Measurements from ENCODE around the gene MAPRE2. TPM values are rescaled to one million over a fixed set of nuclear protein-coding genes. Genes with fewer than 3 reads are reported as not detected.

The MAPRE2 gene
- total and polyA plus RNA-seq, 7 experiments from 2014 or later: 44.7 to 84.4 (median 81.7) TPM

GRCh38 chr18:35043207-35043606 is 2.0 kb downstream of the MAPRE2 start:
- Histone ChIP-seq H3K4me1 (ENCODE audit: control insufficient read depth in 2 of 2, insufficient read depth in 2 of 2, low read length in 2 of 2) (peaks cover 29 to 52% of the 10 kb centered on the region in 2 donors), H3K36me3 (ENCODE audit: control insufficient read depth in 2 of 3, insufficient read depth in 3 of 3, low read length in 3 of 3) (peaks cover 0 to 5% (median 0%) of the 10 kb centered on the region in 3 experiments), H3K27me3 (ENCODE audit: control insufficient read depth in 2 of 2, insufficient read depth in 2 of 2, low read length in 2 of 2) (no peaks in the 10 kb centered on the region), H3K4me3 (ENCODE audit: low read length) (peak overlapping the region; percentile 80), H3K9me3 (ENCODE audit: control insufficient read depth in 2 of 3, low read length in 3 of 3) (no peaks in the 10 kb centered on the region), H3K27ac (ENCODE audit: low read depth, low read length) (peak overlapping the region; percentile 95)
- H3K4me3 Mint-ChIP-seq: peak overlapping the region; percentile 86 to 98 (median 97)
- POLR2A ChIA-PET: interaction anchor here (5.7 kb wide), 1 partner anchor 14 kb away, joined by 169 read pairs; no protein-coding TSS in a partner anchor
- DNase-seq: peak in 2 of 9 donors; percentile 26 to 62
- CTCF ChIA-PET: interaction anchor here (5.4 kb wide), 1 partner anchor 15 kb away, joined by 89 read pairs; no protein-coding TSS in a partner anchor
- ATAC-seq: no peak
- peaks cover 41 to 86% (median 67%) of the 10 kb centered on the region in 7 donors for H3K4me1 Mint-ChIP-seq
- intact Hi-C loops (cut with micrococcal nuclease): loop anchor here (2.0 to 10.0 kb wide), 8 partner anchors 36 to 1782 kb away; partner anchors contain the start of genes RPRD1A (in 2 of the 2), GALNT1 (in 1 of the 2), INO80C (in 1 of the 2) and KIAA1328 (in 1 of the 2)
- peak overlapping the region; percentile 94 to 100 (median 98) for H3K27ac Mint-ChIP-seq
- no peaks in the 10 kb centered on the region for H3K27me3 Mint-ChIP-seq
- H3K9me3 Mint-ChIP-seq: peaks cover 0 to 8% (median 0%) of the 10 kb centered on the region in 11 donors
- H3K36me3 Mint-ChIP-seq: peaks cover 0 to 11% (median 5%) of the 10 kb centered on the region in 5 donors

- Mint-ChIP-seq H3K27me3 (no peaks in the 10 kb centered on the region), H3K4me3 (peak overlapping the region; percentile 51 to 98 (median 88)), H3K4me1 (peaks cover 52 to 85% (median 79%) of the 10 kb centered on the region in 7 donors), H3K27ac (peak overlapping the region; percentile 82 to 100 (median 98)), H3K9me3 (peaks cover 0 to 8% (median 0%) of the 10 kb centered on the region in 11 donors), H3K36me3 (peaks cover 0 to 11% (median 5%) of the 10 kb centered on the region in 5 donors)
- ATAC-seq (no peak), DNase-seq (no peak)
- CTCF ChIA-PET: interaction anchor here (4.5 kb wide), 1 partner anchor 17 kb away, joined by 41 read pairs; no protein-coding TSS in a partner anchor
- Histone ChIP-seq H3K36me3 (ENCODE audit: control insufficient read depth in 2 of 3, insufficient read depth in 3 of 3, low read length in 3 of 3) (peaks cover 0 to 5% (median 0%) of the 10 kb centered on the region in 3 experiments), H3K9me3 (ENCODE audit: control insufficient read depth in 2 of 3, low read length in 3 of 3) (no peaks in the 10 kb centered on the region), H3K4me1 (ENCODE audit: control insufficient read depth in 2 of 2, insufficient read depth in 2 of 2, low read length in 2 of 2) (peaks cover 38 to 63% of the 10 kb centered on the region in 2 donors), H3K27me3 (ENCODE audit: control insufficient read depth in 2 of 2, insufficient read depth in 2 of 2, low read length in 2 of 2) (no peaks in the 10 kb centered on the region), H3K27ac (ENCODE audit: low read depth, low read length) (peak overlapping the region; percentile 95), H3K4me3 (ENCODE audit: low read length) (no peak overlapping the region)
- POLR2A ChIA-PET: interaction anchor here (0.6 to 1.4 kb wide), 9 partner anchors 13 to 300 kb away, joined by 3 to 7 read pairs (median 3); no protein-coding TSS in a partner anchor
- intact Hi-C loops (cut with micrococcal nuclease): loop anchor here in 1 of 2 donors (2.0 to 10.0 kb wide), 2 partner anchors 14 to 1780 kb away; partner anchors contain the start of genes KIAA1328 and TPGS2
Observed at GRCh38 chr18:35045121-35045520, 3.9 kb downstream of the MAPRE2 start.

- DNase-seq: no peak
- Histone ChIP-seq H3K36me3 (ENCODE audit: control insufficient read depth in 2 of 3, insufficient read depth in 3 of 3, low read length in 3 of 3) (peaks cover 0 to 5% (median 0%) of the 10 kb centered on the region in 3 experiments), H3K27me3 (ENCODE audit: control insufficient read depth in 2 of 2, insufficient read depth in 2 of 2, low read length in 2 of 2) (no peaks in the 10 kb centered on the region), H3K4me1 (ENCODE audit: control insufficient read depth in 2 of 2, insufficient read depth in 2 of 2, low read length in 2 of 2) (peaks cover 33 to 64% of the 10 kb centered on the region in 2 donors), H3K9me3 (ENCODE audit: control insufficient read depth in 2 of 3, low read length in 3 of 3) (no peaks in the 10 kb centered on the region), H3K27ac (ENCODE audit: low read depth, low read length) (peak overlapping the region; percentile 95), H3K4me3 (ENCODE audit: low read length) (no peak overlapping the region)
- H3K27me3 Mint-ChIP-seq: no peaks in the 10 kb centered on the region
- peak overlapping the region; percentile 82 to 100 (median 97) for H3K27ac Mint-ChIP-seq
- POLR2A ChIA-PET: interaction anchor here (0.6 to 2.4 kb wide), 7 partner anchors 14 to 299 kb away, joined by 3 to 7 read pairs (median 4); no protein-coding TSS in a partner anchor
- intact Hi-C loops (cut with micrococcal nuclease): loop anchor here in 1 of 2 donors (1.0 to 10.0 kb wide), 4 partner anchors 13 to 1779 kb away; partner anchors contain the start of genes KIAA1328 and TPGS2
- H3K4me3 Mint-ChIP-seq: peak overlapping the region; percentile 45 to 98 (median 88)
- H3K9me3 Mint-ChIP-seq: peaks cover 0 to 7% (median 0%) of the 10 kb centered on the region in 11 donors
- H3K4me1 Mint-ChIP-seq: peaks cover 54 to 86% (median 81%) of the 10 kb centered on the region in 7 donors
- ATAC-seq: no peak
- CTCF ChIA-PET: interaction anchor here (0.6 to 4.5 kb wide), 2 partner anchors 18 to 50 kb away, joined by 3 to 41 read pairs; no protein-coding TSS in a partner anchor
- H3K36me3 Mint-ChIP-seq: peaks cover 0 to 11% (median 5%) of the 10 kb centered on the region in 5 donors
Observed at GRCh38 chr18:35045806-35046205, 4.6 kb downstream of the MAPRE2 start.

GRCh38 chr18:35047697-35048292 is 6.6 kb downstream of the MAPRE2 start:
- Mint-ChIP-seq H3K36me3 (peaks cover 0 to 12% (median 8%) of the 10 kb centered on the region in 5 donors), H3K27me3 (no peaks in the 10 kb centered on the region), H3K27ac (peak overlapping the region in 8 of 9 donors; percentile 3 to 100 (median 94)), H3K4me1 (peaks cover 57 to 93% (median 90%) of the 10 kb centered on the region in 7 donors), H3K4me3 (peak overlapping the region in 7 of 10 donors; percentile 9 to 60 (median 20)), H3K9me3 (peaks cover 0 to 5% (median 0%) of the 10 kb centered on the region in 11 donors)
- Histone ChIP-seq H3K4me1 (ENCODE audit: control insufficient read depth in 2 of 2, insufficient read depth in 2 of 2, low read length in 2 of 2) (peaks cover 31 to 69% of the 10 kb centered on the region in 2 donors), H3K9me3 (ENCODE audit: control insufficient read depth in 2 of 3, low read length in 3 of 3) (no peaks in the 10 kb centered on the region), H3K4me3 (ENCODE audit: low read length) (no peak overlapping the region), H3K27me3 (ENCODE audit: control insufficient read depth in 2 of 2, insufficient read depth in 2 of 2, low read length in 2 of 2) (no peaks in the 10 kb centered on the region), H3K27ac (ENCODE audit: low read depth, low read length) (no peak overlapping the region), H3K36me3 (ENCODE audit: control insufficient read depth in 2 of 3, insufficient read depth in 3 of 3, low read length in 3 of 3) (no peaks in the 10 kb centered on the region)
- DNase-seq: no peak
- ChIA-PET POLR2A (interaction anchor here (1.1 to 2.4 kb wide), 2 partner anchors 18 to 80 kb away, joined by 4 to 7 read pairs; no protein-coding TSS in a partner anchor), CTCF (interaction anchor here (0.7 to 4.5 kb wide), 2 partner anchors 20 to 78 kb away, joined by 4 to 41 read pairs; no protein-coding TSS in a partner anchor)
- intact Hi-C loops (cut with micrococcal nuclease): loop anchor here in 1 of 2 donors (2.0 to 10.0 kb wide), 2 partner anchors 21 to 1777 kb away; partner anchors contain the start of genes KIAA1328 and TPGS2
- no peak for ATAC-seq

- ATAC-seq (no peak), DNase-seq (no peak)
- Mint-ChIP-seq H3K27ac (peak overlapping the region; percentile 30 to 94 (median 86)), H3K9me3 (peaks cover 0 to 5% (median 0%) of the 10 kb centered on the region in 11 donors), H3K36me3 (peaks cover 0 to 18% (median 13%) of the 10 kb centered on the region in 5 donors), H3K4me1 (peaks cover 49 to 90% (median 86%) of the 10 kb centered on the region in 7 donors), H3K27me3 (no peaks in the 10 kb centered on the region), H3K4me3 (peak overlapping the region; percentile 48 to 86 (median 75))
- Histone ChIP-seq H3K36me3 (ENCODE audit: control insufficient read depth in 2 of 3, insufficient read depth in 3 of 3, low read length in 3 of 3) (no peaks in the 10 kb centered on the region), H3K4me1 (ENCODE audit: control insufficient read depth in 2 of 2, insufficient read depth in 2 of 2, low read length in 2 of 2) (peaks cover 18 to 53% of the 10 kb centered on the region in 2 donors), H3K27ac (ENCODE audit: low read depth, low read length) (peak overlapping the region; percentile 40), H3K4me3 (ENCODE audit: low read length) (peak overlapping the region; percentile 10), H3K27me3 (ENCODE audit: control insufficient read depth in 2 of 2, insufficient read depth in 2 of 2, low read length in 2 of 2) (no peaks in the 10 kb centered on the region), H3K9me3 (ENCODE audit: control insufficient read depth in 2 of 3, low read length in 3 of 3) (no peaks in the 10 kb centered on the region)
- CTCF ChIA-PET: interaction anchor here (0.7 to 1.1 kb wide), 2 partner anchors 22 to 39 kb away, joined by 3 read pairs; no protein-coding TSS in a partner anchor
- POLR2A ChIA-PET: interaction anchor here (1.2 kb wide), 2 partner anchors 8 to 10 kb away, joined by 3 to 4 read pairs; partner anchors contain the start of gene MAPRE2
- intact Hi-C loops (cut with micrococcal nuclease): loop anchor here (1.0 to 10.0 kb wide), 4 partner anchors 7 to 1775 kb away; partner anchors contain the start of genes KIAA1328 (in 1 of the 2), MAPRE2 (in 1 of the 2) and TPGS2 (in 1 of the 2)
Observed at GRCh38 chr18:35049111-35050027, 8.2 kb downstream of the MAPRE2 start.
